ENCODE data around the gene DCAF6.

The DCAF6 gene

DNA sequence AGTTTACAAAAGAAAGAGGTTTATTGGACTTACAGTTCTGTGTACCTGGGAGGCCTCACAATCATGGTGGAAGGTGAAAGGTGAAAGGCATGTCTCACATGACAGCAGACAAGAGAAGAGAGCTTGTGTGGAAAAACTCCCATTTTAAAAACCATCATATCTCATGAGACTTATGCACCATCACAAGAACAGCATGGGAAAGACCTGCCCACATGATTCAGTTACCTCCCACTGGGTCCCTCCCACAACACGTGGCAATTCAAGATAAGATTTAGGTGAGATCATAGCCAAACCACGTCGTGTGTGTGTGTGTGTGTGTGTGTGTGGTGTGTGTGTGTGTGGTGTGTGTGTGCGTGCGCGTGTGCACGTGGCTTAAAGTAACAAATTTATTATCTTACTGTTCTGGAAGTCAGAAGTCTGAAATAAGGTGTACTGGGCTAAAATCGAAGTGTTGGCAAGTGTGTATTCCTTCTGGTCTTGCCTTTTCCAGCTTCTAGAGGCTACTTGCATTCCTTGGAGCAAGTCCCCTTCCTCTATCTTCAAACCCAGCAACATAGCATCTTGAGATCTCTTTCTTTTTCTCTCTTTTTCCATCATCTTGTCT, 48.5 kb downstream of the DCAF6 start:
- ChIA-PET POLR2A (ENCODE audit: low non-redundant PET) (no interaction called here), CTCF (no interaction called here)
- no peak for DNase-seq (ENCODE audit: low spot score)
- no peak overlapping the region for H3K27ac ChIP-seq
- TF ChIP-seq, protein P1, sequence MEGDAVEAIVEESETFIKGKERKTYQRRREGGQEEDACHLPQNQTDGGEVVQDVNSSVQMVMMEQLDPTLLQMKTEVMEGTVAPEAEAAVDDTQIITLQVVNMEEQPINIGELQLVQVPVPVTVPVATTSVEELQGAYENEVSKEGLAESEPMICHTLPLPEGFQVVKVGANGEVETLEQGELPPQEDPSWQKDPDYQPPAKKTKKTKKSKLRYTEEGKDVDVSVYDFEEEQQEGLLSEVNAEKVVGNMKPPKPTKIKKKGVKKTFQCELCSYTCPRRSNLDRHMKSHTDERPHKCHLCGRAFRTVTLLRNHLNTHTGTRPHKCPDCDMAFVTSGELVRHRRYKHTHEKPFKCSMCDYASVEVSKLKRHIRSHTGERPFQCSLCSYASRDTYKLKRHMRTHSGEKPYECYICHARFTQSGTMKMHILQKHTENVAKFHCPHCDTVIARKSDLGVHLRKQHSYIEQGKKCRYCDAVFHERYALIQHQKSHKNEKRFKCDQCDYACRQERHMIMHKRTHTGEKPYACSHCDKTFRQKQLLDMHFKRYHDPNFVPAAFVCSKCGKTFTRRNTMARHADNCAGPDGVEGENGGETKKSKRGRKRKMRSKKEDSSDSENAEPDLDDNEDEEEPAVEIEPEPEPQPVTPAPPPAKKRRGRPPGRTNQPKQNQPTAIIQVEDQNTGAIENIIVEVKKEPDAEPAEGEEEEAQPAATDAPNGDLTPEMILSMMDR (conservative IDR thresholded peaks at IDR 0.05; ENCODE audit: low read depth), result no peak

DNA sequence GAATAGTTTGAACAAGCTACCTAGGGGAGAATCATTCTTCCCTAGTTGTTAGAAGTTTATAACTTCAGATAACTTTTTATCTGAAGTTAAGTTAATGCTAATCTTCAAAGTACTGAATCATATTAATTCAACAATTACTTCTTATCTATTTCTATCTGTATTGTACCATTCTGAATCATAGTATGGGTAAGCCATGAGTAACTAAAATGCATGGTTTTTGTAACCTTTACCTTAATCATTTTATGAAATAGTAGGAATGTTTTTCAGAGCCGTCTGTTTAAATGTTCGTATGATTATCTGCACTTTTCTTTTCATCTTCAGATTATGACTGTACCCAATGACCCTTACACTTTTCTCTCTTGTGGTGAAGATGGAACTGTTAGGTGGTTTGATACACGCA, 50.7 kb downstream of the DCAF6 start:
- POLR2A ChIA-PET (ENCODE audit: low non-redundant PET), result no interaction called here
- TF ChIP-seq, protein P1 (conservative IDR thresholded peaks at IDR 0.05; ENCODE audit: low read depth), result no peak
- peak; percentile 11 for DNase-seq (ENCODE audit: low spot score)
- CTCF ChIA-PET, result interaction anchor here (1.1 kb wide), 1 partner anchor 95 kb away, joined by 3 read pairs; no protein-coding TSS in a partner anchor
- H3K27ac ChIP-seq, result no peak overlapping the region

DNA sequence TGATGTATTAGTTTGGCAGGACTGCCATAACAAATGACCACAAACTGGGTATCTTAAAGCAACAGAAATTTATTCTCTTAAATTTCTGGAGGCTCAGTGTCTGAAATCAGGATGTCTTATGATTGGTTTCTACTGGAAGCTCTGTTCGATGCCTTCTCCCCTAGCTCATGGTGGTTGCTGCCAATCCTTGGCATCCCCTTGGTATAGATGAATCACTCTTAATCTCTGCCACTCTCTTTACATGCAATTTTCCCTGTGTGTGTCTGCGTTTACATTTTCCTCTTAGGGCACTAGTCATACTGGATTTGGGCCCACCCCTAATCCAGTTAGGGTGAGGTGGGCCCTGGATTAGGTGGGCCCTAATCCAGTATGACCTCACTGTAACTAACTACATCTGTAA, 55.1 kb downstream of the DCAF6 start:
- ChIA-PET POLR2A (ENCODE audit: low non-redundant PET) (no interaction called here), CTCF (no interaction called here)
- DNase-seq (ENCODE audit: low spot score), result no peak
- TF ChIP-seq, protein P1 (conservative IDR thresholded peaks at IDR 0.05; ENCODE audit: low read depth), result no peak
- no peak overlapping the region for H3K27ac ChIP-seq

DNA sequence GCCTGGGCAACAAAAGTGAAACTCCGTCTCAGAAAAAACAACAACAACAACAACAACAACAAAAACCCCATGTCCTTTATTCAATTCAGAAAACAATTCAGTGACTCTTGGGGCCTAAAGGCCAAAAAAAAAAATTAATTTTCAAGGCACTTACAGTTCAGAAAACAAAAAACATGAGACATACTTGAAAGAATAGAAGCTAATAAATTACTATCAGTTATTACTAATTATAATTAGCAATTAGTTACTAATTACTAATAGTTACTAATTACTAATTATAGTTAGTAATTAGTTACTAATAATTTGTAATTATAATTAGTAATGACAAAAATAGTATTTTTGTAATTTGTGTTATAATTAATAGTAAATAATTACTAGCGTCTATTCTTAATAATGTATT, 57.2 kb downstream of the DCAF6 start:
- TF ChIP-seq, protein P1 (conservative IDR thresholded peaks at IDR 0.05; ENCODE audit: low read depth), result no peak
- DNase-seq (ENCODE audit: low spot score), result no peak
- POLR2A ChIA-PET (ENCODE audit: low non-redundant PET), result no interaction called here
- H3K27ac ChIP-seq, result no peak overlapping the region
- CTCF ChIA-PET, result no interaction called here

DNA sequence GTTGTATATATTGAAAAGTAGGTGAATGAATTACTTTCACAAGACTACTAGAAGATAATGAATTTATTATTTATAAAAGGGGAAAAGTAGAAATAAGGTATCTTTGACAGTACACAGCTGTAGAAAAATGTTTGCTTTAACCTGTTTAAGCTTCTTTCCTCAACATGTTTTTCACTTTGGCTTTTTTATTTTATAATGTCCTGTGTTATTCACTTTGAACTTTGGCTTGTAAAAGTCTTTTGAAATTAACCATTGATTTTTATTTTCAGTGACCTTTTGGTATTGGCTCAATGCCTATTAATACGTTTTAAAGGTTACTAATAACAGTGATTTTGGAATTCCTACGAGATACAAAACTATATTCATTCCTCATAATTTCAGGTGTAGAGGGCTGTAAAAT, 58.1 kb downstream of the DCAF6 start:
- ChIA-PET CTCF (no interaction called here), POLR2A (ENCODE audit: low non-redundant PET) (no interaction called here)
- TF ChIP-seq, protein P1 (conservative IDR thresholded peaks at IDR 0.05; ENCODE audit: low read depth), result no peak
- no peak for DNase-seq (ENCODE audit: low spot score)
- no peak overlapping the region for H3K27ac ChIP-seq

DNA sequence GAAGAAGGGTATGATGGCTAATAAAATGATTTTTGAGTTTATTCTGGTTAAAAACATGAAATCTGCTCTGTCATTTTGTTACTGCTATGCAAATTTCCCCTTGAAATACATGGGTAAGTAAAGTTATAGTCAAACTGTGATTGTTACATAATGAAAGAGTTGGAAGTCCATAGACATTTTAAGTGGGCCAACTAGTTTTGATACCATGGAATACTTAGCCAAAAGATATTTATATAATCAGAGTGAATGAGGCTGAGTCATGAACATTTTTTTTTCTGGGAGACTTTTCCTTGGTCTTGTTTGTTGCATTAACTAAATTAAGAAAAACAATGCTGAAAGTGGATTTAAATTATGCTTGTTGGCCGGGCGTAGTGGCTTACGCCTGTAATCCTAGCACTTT, 58.6 kb downstream of the DCAF6 start:
- no peak overlapping the region for H3K27ac ChIP-seq
- TF ChIP-seq, protein P1 (conservative IDR thresholded peaks at IDR 0.05; ENCODE audit: low read depth), result no peak
- DNase-seq (ENCODE audit: low spot score), result no peak
- ChIA-PET POLR2A (ENCODE audit: low non-redundant PET) (no interaction called here), CTCF (interaction anchor here (0.7 kb wide), 1 partner anchor 11 kb away, joined by 4 read pairs; no protein-coding TSS in a partner anchor)
